H1 (cell line): ENCODE measurements around the gene RHCG. TPM values are rescaled to one million over a fixed set of nuclear protein-coding genes. Genes with fewer than 3 reads are reported as not detected.

ENCODE experiments used
- CTCF ChIA-PET: fragments of 300-600 bp; sonication (Branson Sonifier 250); formaldehyde crosslinking; loops from one replicate; lab custom pipeline; 2021; ENCODE audit not compliant: partially characterized antibody; lab: Charles Lee
- POLR2A ChIA-PET: fragments of 300-600 bp; sonication (Branson Sonifier 250); formaldehyde crosslinking; loops from one replicate; lab custom pipeline; 2021; ENCODE audit warnings: inconsistent platforms; ENCODE audit not compliant: partially characterized antibody; lab: Charles Lee
- DNase-seq, 2 experiments: peaks; one replicate each; pipeline versions ENCODE4 v3.0.0 to v3.0.0-alpha.2; 2010 to 2022; ENCODE audit warnings: low spot score in 2 of 2, low read depth in 1 of 2, mixed read lengths in 1 of 2
- FAIRE-seq: peaks from 2 replicates; lab custom pipeline; 2011; peaks lifted over from hg19 to GRCh38; lab: Jason Lieb, UNC
- H2AFZ ChIP-seq: 2 replicates; pipeline ENCODE4 v1.8.1; 2012; ENCODE audit warnings: low read length, inconsistent platforms
- H2AK5ac ChIP-seq: 2 replicates; pipeline ENCODE4 v1.6.1; 2013; ENCODE audit warnings: low read depth, low read length
- H2BK120ac ChIP-seq: replicated peaks from 2 replicates; pipeline ENCODE3; 2013; ENCODE audit warnings: low read depth, low read length, inconsistent platforms
- H2BK12ac ChIP-seq: 2 replicates; pipeline ENCODE4 v1.6.1; 2013; ENCODE audit warnings: low read depth, low read length
- H2BK15ac ChIP-seq: 2 replicates; pipeline ENCODE4 v1.6.1; 2013; ENCODE audit warnings: low read length
- H2BK20ac ChIP-seq: 2 replicates; pipeline ENCODE4 v1.6.1; 2013; ENCODE audit warnings: low read length
- H2BK5ac ChIP-seq: 2 replicates; pipeline ENCODE4 v1.6.1; 2013; ENCODE audit warnings: low read depth, low read length
- H3K14ac ChIP-seq: 2 replicates; pipeline ENCODE4 v1.6.1; 2013; ENCODE audit warnings: inconsistent platforms; ENCODE audit not compliant: insufficient read length
- H3K18ac ChIP-seq: 2 replicates; pipeline ENCODE4 v1.6.1; 2013; ENCODE audit warnings: low read length; ENCODE audit errors: extremely low read depth
- H3K23ac ChIP-seq: 2 replicates; pipeline ENCODE4 v1.6.1; 2013; ENCODE audit warnings: inconsistent platforms; ENCODE audit not compliant: insufficient read length
- H3K23me2 ChIP-seq: 2 replicates; pipeline ENCODE4 v1.6.1; 2013; ENCODE audit warnings: low read depth, low read length
- H3K27ac ChIP-seq: 2 replicates; pipeline ENCODE4 v1.6.1; 2011; ENCODE audit warnings: low read depth, low read length, inconsistent platforms
- H3K27me3 ChIP-seq, 4 experiments: replicated peaks in 1 of 4; 1 replicate in 1 of 4; 2 replicates in 3 of 4; pipeline versions ENCODE4 v1.6.1 to v1.8.1; 2011 to 2013; ENCODE audit warnings: low read length in 3 of 4, mild to moderate bottlenecking in 3 of 4, inconsistent platforms in 2 of 4, mixed read lengths in 2 of 4, moderate library complexity in 1 of 4; ENCODE audit not compliant: control insufficient read depth in 3 of 4, insufficient read depth in 3 of 4; ENCODE audit errors: extremely low read depth in 1 of 4
- H3K36me3 ChIP-seq, 4 experiments: 2 replicates each; pipeline versions ENCODE4 v1.6.1 to v1.8.1; 2011 to 2013; ENCODE audit warnings: mild to moderate bottlenecking in 4 of 4, low read length in 3 of 4, moderate library complexity in 2 of 4, control low read depth in 1 of 4, inconsistent platforms in 1 of 4; ENCODE audit not compliant: insufficient read depth in 4 of 4, control insufficient read depth in 2 of 4
- H3K4ac ChIP-seq: replicated peaks from 2 replicates; pipeline ENCODE3; 2013; ENCODE audit warnings: low read length, low read depth, mixed read lengths, inconsistent platforms; ENCODE audit not compliant: insufficient read length
- H3K4me1 ChIP-seq, 4 experiments: replicated peaks in 1 of 4; 1 replicate in 1 of 4; 2 replicates in 3 of 4; pipeline versions ENCODE4 v1.6.1 to v1.8.1; 2011 to 2013; ENCODE audit warnings: low read length in 3 of 4, inconsistent platforms in 2 of 4, mixed read lengths in 1 of 4; ENCODE audit not compliant: insufficient read depth in 4 of 4, control insufficient read depth in 3 of 4
- H3K4me2 ChIP-seq, 2 experiments: 2 replicates each; pipeline versions ENCODE4 v1.6.1 to v1.8.1; 2011 to 2013; ENCODE audit warnings: low read depth in 2 of 2, low read length in 2 of 2, control low read depth in 1 of 2, inconsistent platforms in 1 of 2, mild to moderate bottlenecking in 1 of 2; ENCODE audit not compliant: insufficient read depth in 1 of 2
- H3K4me3 ChIP-seq, 4 experiments: fragments of 200-600, 300-600 bp in 1 of 4; sonication (generic), shearing (Covaris generic), sonication (Bioruptor Twin) in 1 of 4; 2 replicates each; pipeline versions ENCODE4 v1.5.1 to v1.8.1; 2011 to 2016; ENCODE audit warnings: low read length in 4 of 4, low read depth in 3 of 4, control low read depth in 2 of 4, inconsistent platforms in 2 of 4, mild to moderate bottlenecking in 2 of 4, mixed read lengths in 1 of 4, moderate library complexity in 1 of 4; ENCODE audit not compliant: insufficient read depth in 2 of 4; ENCODE audit errors: extremely low read depth in 1 of 4
- H3K56ac ChIP-seq: replicated peaks from 2 replicates; pipeline ENCODE3; 2013; ENCODE audit warnings: low read depth, mild to moderate bottlenecking, mixed read lengths, low read length, inconsistent platforms; ENCODE audit not compliant: insufficient read length
- H3K79me1 ChIP-seq: 2 replicates; pipeline ENCODE4 v1.6.1; 2013; ENCODE audit warnings: low read depth, low read length, control low read depth
- H3K79me2 ChIP-seq, 2 experiments: 2 replicates each; pipeline versions ENCODE4 v1.6.1 to v1.8.1; 2012 to 2013; ENCODE audit warnings: low read length in 2 of 2, mild to moderate bottlenecking in 2 of 2, inconsistent platforms in 1 of 2; ENCODE audit not compliant: insufficient read depth in 2 of 2, control insufficient read depth in 1 of 2
- H3K9ac ChIP-seq, 4 experiments: replicated peaks in 1 of 4; 1 replicate in 1 of 4; 2 replicates in 3 of 4; pipeline versions ENCODE4 v1.6.1 to v1.8.1; 2011 to 2013; ENCODE audit warnings: low read depth in 3 of 4, low read length in 3 of 4, control low read depth in 2 of 4, mild to moderate bottlenecking in 2 of 4, moderate library complexity in 2 of 4, inconsistent platforms in 1 of 4; ENCODE audit errors: extremely low read depth in 1 of 4
- H3K9me3 ChIP-seq, 2 experiments: 2 replicates each; pipeline versions ENCODE4 v1.6.1 to v1.8.1; 2012 to 2013; ENCODE audit warnings: mild to moderate bottlenecking in 2 of 2, moderate library complexity in 2 of 2, control low read depth in 1 of 2, inconsistent platforms in 1 of 2, low read depth in 1 of 2, low read length in 1 of 2, mixed read lengths in 1 of 2; ENCODE audit not compliant: insufficient read depth in 2 of 2
- H4K20me1 ChIP-seq, 2 experiments: replicated peaks in 1 of 2; 2 replicates each; pipeline versions ENCODE3 to v1.8.1; 2011 to 2013; ENCODE audit warnings: inconsistent platforms in 2 of 2, low read length in 2 of 2, mild to moderate bottlenecking in 1 of 2; ENCODE audit not compliant: insufficient read depth in 2 of 2, control insufficient read depth in 1 of 2
- H4K5ac ChIP-seq: 2 replicates; pipeline ENCODE4 v1.6.1; 2013; ENCODE audit warnings: low read length, low read depth, mixed read lengths, inconsistent platforms; ENCODE audit not compliant: insufficient read length
- H4K8ac ChIP-seq: 2 replicates; pipeline ENCODE4 v1.8.0; 2013; ENCODE audit warnings: mild to moderate bottlenecking, moderate library complexity, low read length, inconsistent platforms; ENCODE audit not compliant: insufficient read depth; ENCODE audit errors: extremely low read depth
- H4K91ac ChIP-seq: replicated peaks from 2 replicates; pipeline ENCODE3; 2013; ENCODE audit warnings: low read length, mixed read lengths, inconsistent platforms; ENCODE audit not compliant: insufficient read length
- GTF2F1 ChIP-seq: IDR thresholded peaks from 2 replicates; pipeline ENCODE4 v1.6.1; 2012; ENCODE audit warnings: low read depth, low read length, improper control_type of control experiment, borderline replicate concordance
- KDM1A ChIP-seq: fragments of 200-600, 300-600 bp; sonication (generic); IDR thresholded peaks from 2 replicates; pipeline ENCODE4 v1.7.1; 2016; ENCODE audit warnings: mild to moderate bottlenecking, low read length, borderline replicate concordance
- WGBS, 2 experiments: shearing (Covaris generic) in 1 of 2; methylation state at CpG; one replicate each; pipeline versions ENCODE4 v1.1.6 to v1.1.7; 2013 to 2015; ENCODE audit warnings: low lambda C conversion rate in 2 of 2, mixed read lengths in 2 of 2, inconsistent platforms in 1 of 2, low coverage in 1 of 2, missing lambda C conversion rate in 1 of 2; ENCODE audit not compliant: insufficient replicate concordance in 2 of 2, insufficient coverage in 1 of 2, insufficient read length in 1 of 2; ENCODE audit errors: extremely low coverage in 1 of 2, missing lambda C conversion rate in 1 of 2; 5-methylcytosine and 5-hydroxymethylcytosine counted together
- polyA plus RNA-seq, 7 experiments: library from polyadenylated mRNA; depleted of rRNA in 3 of 7; stranded (reverse) in 5 of 7; unstranded in 2 of 7; fragments of >200 nt in 5 of 7; fragments of 200-250 nt in 2 of 7; gene quantifications; 1 replicate in 5 of 7; 2 replicates in 1 of 7; 4 replicates in 1 of 7; pipeline versions ENCODE4 v1.2.1 to v1.2.3, GENCODE V29; 2011 to 2013; ENCODE audit warnings: missing spikeins in 2 of 7, mixed read lengths in 2 of 7
- total RNA-seq: library from RNA; stranded (reverse); fragmentation: NEBNext Ultra II Directional; extraction: Animal tissue kit (Norgen Biotek cat#: 25700); gene quantifications from 2 replicates; pipeline ENCODE4 v1.2.1, GENCODE V29; 2021

RHCG gene
- total and polyA plus RNA-seq, 2 of the 8 experiments (the other 6 are each of a cell fraction or from before 2014, with no cell fraction given): 0.68 TPM; not detected in 1

GRCh38 chr15:89506026-89506686 is 9.8 kb upstream of the RHCG start:
- WGBS, 2 experiments: 87% methylated on average over 4 of the region's 4 CpGs; no CpG with 5 or more reads in 1 of the 2 experiments
- Histone ChIP-seq H3K4ac (no peak overlapping the region), H4K20me1 (no peaks in the 10 kb centered on the region), H3K79me1 (no peaks in the 10 kb centered on the region), H3K18ac (no peak overlapping the region), H2BK5ac (no peak overlapping the region), H2BK120ac (no peak overlapping the region), H3K56ac (no peak overlapping the region), H3K4me3 (no peak overlapping the region), H4K91ac (no peak overlapping the region), H3K23ac (no peak overlapping the region), H2BK12ac (no peak overlapping the region), H2BK20ac (no peak overlapping the region), H3K27me3 (no peaks in the 10 kb centered on the region), H3K36me3 (no peaks in the 10 kb centered on the region), H3K23me2 (peaks cover 1% of the 10 kb centered on the region; the same call in 1 of the 2 replicates), H4K5ac (no peak overlapping the region), H2AFZ (no peak overlapping the region), H3K4me2 (no peak overlapping the region), H3K79me2 (no peaks in the 10 kb centered on the region), H3K14ac (no peak overlapping the region), H3K27ac (no peak overlapping the region), H2AK5ac (no peak overlapping the region), H3K9me3 (no peaks in the 10 kb centered on the region), H3K4me1 (no peaks in the 10 kb centered on the region), H2BK15ac (no peak overlapping the region), H3K9ac (no peak overlapping the region), H4K8ac (no peak overlapping the region)
- POLR2A ChIA-PET: no interaction called here
- CTCF ChIA-PET: interaction anchor here (0.6 to 1.9 kb wide), 11 partner anchors 11 to 803 kb away, joined by 3 to 15 read pairs (median 3); partner anchors contain the start of gene RHCG
- FAIRE-seq (no peak), DNase-seq (no peak)
- TF ChIP-seq KDM1A (peak; percentile 46; the same call in 1 of the 2 replicates), GTF2F1 (no peak)
